Endothelial cell (in vitro differentiated cells): Measurements from ENCODE around the gene CAP2. TPM values are rescaled to one million over a fixed set of nuclear protein-coding genes. Genes with fewer than 3 reads are reported as not detected.

ENCODE experiments used
- DNase-seq: peaks from one replicate; pipeline ENCODE4 v3.0.0; 2021; ENCODE audit warnings: low spot score
- H3K27ac Mint-ChIP-seq: one replicate; pipeline ENCODE4 v1.8.0; 2021; ENCODE audit warnings: mixed read lengths, inconsistent platforms; ENCODE audit not compliant: unreplicated experiment
- H3K27me3 Mint-ChIP-seq: one replicate; pipeline ENCODE4 v1.8.0; 2021; ENCODE audit warnings: mild to moderate bottlenecking, moderate library complexity, mixed read lengths, inconsistent platforms; ENCODE audit not compliant: unreplicated experiment
- H3K36me3 Mint-ChIP-seq: one replicate; pipeline ENCODE4 v1.8.0; 2021; ENCODE audit warnings: mild to moderate bottlenecking, low read depth, mixed read lengths, inconsistent platforms; ENCODE audit not compliant: unreplicated experiment
- H3K4me1 Mint-ChIP-seq: one replicate; pipeline ENCODE4 v1.8.0; 2021; ENCODE audit warnings: mild to moderate bottlenecking, mixed read lengths, inconsistent platforms; ENCODE audit not compliant: unreplicated experiment
- H3K4me3 Mint-ChIP-seq: one replicate; pipeline ENCODE4 v1.8.0; 2021; ENCODE audit warnings: mild to moderate bottlenecking, mixed read lengths, inconsistent platforms; ENCODE audit not compliant: unreplicated experiment
- H3K9me3 Mint-ChIP-seq: one replicate; pipeline ENCODE4 v1.8.0; 2021; ENCODE audit warnings: mixed read lengths, inconsistent platforms; ENCODE audit not compliant: unreplicated experiment
- CTCF ChIP-seq: fragments of 200-600 bp; sonication (generic); IDR thresholded peaks from one replicate; pipeline ENCODE4 v1.5.0; 2021; ENCODE audit warnings: antibody characterized with exemption; ENCODE audit not compliant: unreplicated experiment
- total RNA-seq: library from RNA; stranded (reverse); fragmentation: NEBNext Ultra II Directional; extraction: Animal tissue kit (Norgen Biotek cat#: 25700); gene quantifications from one replicate; pipeline ENCODE4 v1.2.1, GENCODE V29; 2021; ENCODE audit not compliant: unreplicated experiment

The CAP2 gene
- total RNA-seq, 1 donor from 2014 or later, result 4.4 TPM

DNA sequence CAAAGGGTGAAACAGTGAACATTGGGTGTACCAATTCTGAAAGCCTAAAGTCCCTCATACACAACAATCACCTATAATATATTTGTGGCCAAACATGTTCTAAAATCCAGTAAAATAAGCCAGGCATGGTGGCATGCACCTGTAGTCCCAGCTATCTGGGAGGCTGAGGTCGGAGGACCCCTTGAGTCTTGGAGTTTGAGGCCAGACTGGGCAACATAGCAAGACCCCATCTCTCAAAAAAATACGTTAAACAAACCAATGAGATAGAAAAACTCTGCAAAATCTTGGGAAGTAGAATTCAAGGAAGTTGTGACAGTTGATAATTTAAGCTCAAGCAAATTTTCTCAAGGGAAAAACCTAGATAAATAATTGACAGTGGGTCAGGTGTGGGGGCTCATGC is 92.6 kb downstream of the CAP2 start:
- no peaks in the 10 kb centered on the region for H3K36me3 Mint-ChIP-seq
- peaks cover 7% of the 10 kb centered on the region for H3K27me3 Mint-ChIP-seq
- TF ChIP-seq CTCF, result no peak
- peaks cover 1% of the 10 kb centered on the region for H3K4me1 Mint-ChIP-seq
- H3K9me3 Mint-ChIP-seq, result no peaks in the 10 kb centered on the region
- no peak overlapping the region for H3K27ac Mint-ChIP-seq
- DNase-seq, result no peak
- no peak overlapping the region for H3K4me3 Mint-ChIP-seq

DNA sequence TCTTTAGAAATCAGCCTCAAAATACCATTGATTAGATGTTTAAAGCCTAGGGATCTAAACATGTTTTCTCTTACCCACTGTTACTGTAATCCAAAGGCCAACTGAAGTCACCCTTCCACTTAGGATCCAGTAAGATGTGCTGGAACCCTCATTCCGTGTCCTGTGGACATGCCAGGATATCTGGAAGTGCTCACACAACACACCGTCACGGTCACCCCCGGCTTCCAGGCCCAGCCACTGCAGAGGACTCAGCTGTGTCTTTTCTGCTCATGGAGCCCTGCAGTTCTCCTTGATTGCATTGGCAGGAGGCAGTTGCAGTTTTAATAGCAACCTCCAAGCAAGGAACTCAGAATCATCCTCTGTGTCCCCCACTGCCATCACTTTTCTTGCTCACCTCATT is 93.3 kb downstream of the CAP2 start:
- TF ChIP-seq CTCF, result no peak
- H3K4me1 Mint-ChIP-seq, result peaks cover 9% of the 10 kb centered on the region

GRCh38 chr6:17490724-17491123 is 97.3 kb downstream of the CAP2 start:
- H3K4me1 Mint-ChIP-seq, result peaks cover 28% of the 10 kb centered on the region
- peaks cover 7% of the 10 kb centered on the region for H3K27me3 Mint-ChIP-seq
- H3K9me3 Mint-ChIP-seq, result no peaks in the 10 kb centered on the region
- H3K27ac Mint-ChIP-seq, result no peak overlapping the region
- H3K36me3 Mint-ChIP-seq, result no peaks in the 10 kb centered on the region
- H3K4me3 Mint-ChIP-seq, result no peak overlapping the region
- no peak for TF ChIP-seq CTCF
- DNase-seq, result no peak

More for the DNA sequence above, 93.3 kb downstream of the CAP2 start:
- Mint-ChIP-seq H3K4me3 (no peak overlapping the region), H3K27ac (no peak overlapping the region), H3K36me3 (no peaks in the 10 kb centered on the region), H3K27me3 (peaks cover 7% of the 10 kb centered on the region), H3K9me3 (no peaks in the 10 kb centered on the region)
- DNase-seq, result no peak

GRCh38 chr6:17491416-17492142 is 98.2 kb downstream of the CAP2 start:
- Mint-ChIP-seq H3K27me3 (peaks cover 8% of the 10 kb centered on the region), H3K9me3 (no peaks in the 10 kb centered on the region), H3K4me1 (peaks cover 28% of the 10 kb centered on the region), H3K36me3 (no peaks in the 10 kb centered on the region), H3K27ac (no peak overlapping the region), H3K4me3 (no peak overlapping the region)
- no peak for DNase-seq
- TF ChIP-seq CTCF, result no peak

DNA sequence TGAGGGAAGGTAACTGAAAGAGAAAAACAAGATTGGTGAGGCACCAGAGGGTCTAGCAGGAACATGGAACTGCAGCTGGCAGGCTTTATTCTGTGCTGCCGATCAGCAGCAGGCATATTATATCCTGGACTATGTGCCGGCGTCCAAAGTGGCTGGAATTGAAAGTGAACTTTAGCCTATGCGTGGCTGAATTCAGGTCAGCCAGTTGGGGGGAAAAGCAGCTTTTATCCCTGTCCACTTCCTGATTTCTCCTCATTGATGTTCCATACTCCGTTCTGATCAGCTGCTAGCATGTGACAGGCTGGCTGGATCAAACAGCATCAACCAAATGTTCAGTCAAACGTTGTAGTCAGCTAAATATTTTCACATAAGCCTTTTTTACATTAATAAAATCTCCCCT is 99.0 kb downstream of the CAP2 start:
- H3K36me3 Mint-ChIP-seq, result no peaks in the 10 kb centered on the region
- H3K27ac Mint-ChIP-seq, result no peak overlapping the region
- peaks cover 4% of the 10 kb centered on the region for H3K27me3 Mint-ChIP-seq
- DNase-seq, result no peak
- TF ChIP-seq CTCF, result no peak
- H3K4me3 Mint-ChIP-seq, result no peak overlapping the region
- no peaks in the 10 kb centered on the region for H3K9me3 Mint-ChIP-seq
- peaks cover 28% of the 10 kb centered on the region for H3K4me1 Mint-ChIP-seq
